K562 (cell line): Measurements from ENCODE around the gene SLC22A23. TPM values are rescaled to one million over a fixed set of nuclear protein-coding genes. Genes with fewer than 3 reads are reported as not detected.

ENCODE experiments used
- CBX2 ChIP-seq: fragments of 200-600 bp; sonication (generic); IDR thresholded peaks from one replicate; pipeline ENCODE4 v1.6.1; 2012; ENCODE audit warnings: mild to moderate bottlenecking, low read length, inconsistent platforms; ENCODE audit not compliant: insufficient read depth, poor library complexity, severe bottlenecking
- CGGBP1 ChIP-seq: fragments of 250-450 bp; sonication (Bioruptor Pico); IDR thresholded peaks from 2 replicates; pipeline ENCODE4 v1.9.0; 2021; ENCODE audit warnings: mild to moderate bottlenecking
- CHD7 ChIP-seq: fragments of 200-600 bp; sonication (generic); IDR thresholded peaks from one replicate; pipeline ENCODE4 v1.6.1; 2012; ENCODE audit warnings: mild to moderate bottlenecking, low read depth, low read length, inconsistent platforms
- E2F4 ChIP-seq: sonication (generic); formaldehyde crosslinking; IDR thresholded peaks from 2 replicates; pipeline ENCODE4 v1.8.0; 2022; ENCODE audit warnings: mild to moderate bottlenecking, low read depth, missing genetic modification reagents
- ELF1 ChIP-seq: fragments of 200-800 bp; sonication (Bioruptor generic); IDR thresholded peaks from 2 replicates; pipeline ENCODE4 v1.6.1; 2016; ENCODE audit warnings: missing genetic modification characterization, missing compliant biosample characterization
- GTF3C2 ChIP-seq: IDR thresholded peaks from 3 replicates; pipeline ENCODE4 v1.6.1; 2011; ENCODE audit warnings: borderline replicate concordance, mild to moderate bottlenecking, moderate library complexity; ENCODE audit not compliant: insufficient read length; ENCODE audit errors: extremely low read depth
- NRF1 ChIP-seq, 2 experiments: fragments of 450-650 bp; IDR thresholded peaks in 1 of 2; conservative IDR thresholded peaks in 1 of 2; 2 replicates each; pipeline ENCODE4 v1.6.1; 2014; ENCODE audit warnings: mild to moderate bottlenecking in 2 of 2
- POLR2AphosphoS5 ChIP-seq: IDR thresholded peaks from 2 replicates; pipeline ENCODE4 v1.6.1; 2011; ENCODE audit warnings: mild to moderate bottlenecking, low read depth, low read length, moderate library complexity; ENCODE audit not compliant: control insufficient read depth, insufficient read depth
- POLR2B ChIP-seq: fragments of 450-650 bp; IDR thresholded peaks from 2 replicates; pipeline ENCODE4 v1.6.1; 2018; ENCODE audit warnings: low read depth; ENCODE audit not compliant: partially characterized antibody
- SP1 ChIP-seq: sonication (generic); formaldehyde crosslinking; IDR thresholded peaks from 2 replicates; pipeline ENCODE4 v1.8.1; 2022; ENCODE audit warnings: mild to moderate bottlenecking, missing genetic modification reagents
- polyA plus RNA-seq, 8 experiments: library from polyadenylated mRNA; depleted of rRNA in 4 of 8; stranded (reverse) in 5 of 8; unstranded in 3 of 8; fragments of >200 nt; fragmentation: Nextera tagmentation in 2 of 8; fragmentation: Illumina TruSeq in 1 of 8; extraction: Ambion mirVana in 2 of 8; extraction: Trizol in 1 of 8; gene quantifications; 2 replicates each; pipeline versions ENCODE4 v1.2.1 to v1.2.3, GENCODE V29; 2011 to 2014; ENCODE audit warnings: inconsistent platforms in 1 of 8, missing spikeins in 1 of 8
- total RNA-seq, 7 experiments: library from RNA; depleted of rRNA in 6 of 7; stranded (reverse); fragments of >200 nt in 6 of 7; fragmentation: Illumina TruSeq in 2 of 7; extraction: Trizol in 2 of 7; gene quantifications; 2 replicates each; pipeline versions ENCODE4 v1.2.1 to v1.2.3, GENCODE V29; 2011 to 2021; ENCODE audit warnings: low replicate concordance in 1 of 7

SLC22A23 gene
- total and polyA plus RNA-seq, 9 of the 15 experiments (the other 6 are each of a cell fraction or from before 2014, with no cell fraction given), result 0.30 to 8.7 (median 2.5) TPM

GRCh38 chr6:3258720-3259490 is 197.9 kb downstream of the SLC22A23 start, which contains the start of gene PSMG4 (continued):
- TF ChIP-seq CHD7 (no peak), NRF1 (conservative IDR thresholded peaks at IDR 0.05 in 1 of 2, IDR thresholded peaks at IDR 0.05 in 1 of 2) (peak; percentile 88 to 89), POLR2B (peak; percentile 74), SP1 (CRISPR knock-in tag) (peak; percentile 96), POLR2AphosphoS5 (peak; percentile 80), GTF3C2 (no peak), CGGBP1 (CRISPR knock-in tag) (no peak), E2F4 (CRISPR knock-in tag) (no peak), CBX2 (no peak), ELF1 (peak; percentile 78)
